Cardiac muscle cell (in vitro differentiated cells and primary cell): ENCODE measurements around the gene MYH13. TPM values are rescaled to one million over a fixed set of nuclear protein-coding genes. Genes with fewer than 3 reads are reported as not detected.

ENCODE experiments used
- DNase-seq, 2 donors: peaks; one replicate each; pipeline versions ENCODE4 v3.0.0 to v3.0.0-alpha.2; 2010 to 2017; ENCODE audit warnings: low read depth in 1 of 2, low spot score in 1 of 2
- H3K27ac ChIP-seq: fragments of 200-600 bp; sonication (generic); 2 replicates; pipeline ENCODE4 v1.5.1; 2016
- H3K27me3 ChIP-seq: fragments of 200-600 bp; sonication (generic); 2 replicates; pipeline ENCODE4 v1.6.0; 2016; ENCODE audit warnings: control low read depth
- H3K36me3 ChIP-seq: fragments of 200-600 bp; sonication (generic); 2 replicates; pipeline ENCODE4 v1.5.1; 2016; ENCODE audit warnings: control low read depth
- H3K4me1 ChIP-seq: fragments of 200-600 bp; sonication (generic); 2 replicates; pipeline ENCODE4 v1.8.1; 2017; ENCODE audit warnings: low read depth, mild to moderate bottlenecking, mixed run types
- H3K4me3 ChIP-seq: fragments of 200-600 bp; sonication (generic); 2 replicates; pipeline ENCODE4 v1.5.1; 2016; ENCODE audit warnings: mild to moderate bottlenecking
- H3K9me3 ChIP-seq: fragments of 200-600 bp; sonication (generic); 2 replicates; pipeline ENCODE4 v1.5.1; 2017; ENCODE audit warnings: low read depth, mild to moderate bottlenecking, control low read depth
- polyA plus RNA-seq: library from polyadenylated mRNA; unstranded; fragments of >200 nt; fragmentation: Nextera tagmentation; extraction: Ambion mirVana; gene quantifications from 2 replicates; pipeline ENCODE4 v1.2.1, GENCODE V29; 2016
- total RNA-seq: library from RNA; depleted of rRNA; stranded (reverse); fragments of >200 nt; gene quantifications from 2 replicates; pipeline ENCODE4 v1.2.3, GENCODE V29; 2016
- TF ChIP-seq, protein P1 (sequence below): IDR thresholded peaks from 2 replicates; pipeline ENCODE4 v1.5.1; 2012; ENCODE audit warnings: low read depth, mild to moderate bottlenecking, low read length

The MYH13 gene
- total and polyA plus RNA-seq, 2 experiments from 2014 or later = 0.09 TPM; not detected in 1

DNA sequence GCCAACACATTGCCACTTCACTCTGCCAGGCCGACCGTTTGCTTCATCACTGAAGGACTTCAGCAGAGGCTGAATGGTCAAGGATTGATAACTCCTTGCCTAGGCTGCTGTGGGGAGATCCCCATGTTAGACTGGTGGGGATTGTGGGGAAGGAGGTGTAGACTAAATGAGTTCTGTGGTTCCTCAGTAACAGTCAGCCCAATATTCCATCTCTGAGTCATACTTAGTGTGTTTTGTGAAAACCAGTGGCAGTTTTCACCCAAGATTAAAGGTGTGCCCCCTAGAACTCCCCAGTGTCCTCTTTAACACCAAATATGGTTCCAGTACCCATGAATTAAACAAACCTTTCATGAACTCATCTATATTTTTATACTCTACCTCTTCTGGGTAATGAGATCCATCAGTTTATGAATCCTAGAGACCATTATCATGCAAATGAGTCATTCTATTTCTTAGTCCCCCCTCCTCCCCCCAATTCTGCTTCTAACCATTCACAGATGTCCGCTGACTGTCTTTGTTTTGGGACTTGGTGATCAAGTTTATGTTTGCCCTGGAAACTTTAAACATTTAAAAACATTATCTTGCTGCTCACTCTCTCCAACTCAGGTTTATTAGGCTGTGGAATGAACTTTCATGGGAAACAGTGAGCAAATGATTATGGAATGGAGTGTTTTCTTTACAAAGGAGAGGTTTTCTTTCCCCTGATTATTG, 107.6 kb downstream of the MYH13 start:
- no peak overlapping the region for H3K27ac ChIP-seq
- H3K36me3 ChIP-seq = no peaks in the 10 kb centered on the region
- TF ChIP-seq, protein P1, sequence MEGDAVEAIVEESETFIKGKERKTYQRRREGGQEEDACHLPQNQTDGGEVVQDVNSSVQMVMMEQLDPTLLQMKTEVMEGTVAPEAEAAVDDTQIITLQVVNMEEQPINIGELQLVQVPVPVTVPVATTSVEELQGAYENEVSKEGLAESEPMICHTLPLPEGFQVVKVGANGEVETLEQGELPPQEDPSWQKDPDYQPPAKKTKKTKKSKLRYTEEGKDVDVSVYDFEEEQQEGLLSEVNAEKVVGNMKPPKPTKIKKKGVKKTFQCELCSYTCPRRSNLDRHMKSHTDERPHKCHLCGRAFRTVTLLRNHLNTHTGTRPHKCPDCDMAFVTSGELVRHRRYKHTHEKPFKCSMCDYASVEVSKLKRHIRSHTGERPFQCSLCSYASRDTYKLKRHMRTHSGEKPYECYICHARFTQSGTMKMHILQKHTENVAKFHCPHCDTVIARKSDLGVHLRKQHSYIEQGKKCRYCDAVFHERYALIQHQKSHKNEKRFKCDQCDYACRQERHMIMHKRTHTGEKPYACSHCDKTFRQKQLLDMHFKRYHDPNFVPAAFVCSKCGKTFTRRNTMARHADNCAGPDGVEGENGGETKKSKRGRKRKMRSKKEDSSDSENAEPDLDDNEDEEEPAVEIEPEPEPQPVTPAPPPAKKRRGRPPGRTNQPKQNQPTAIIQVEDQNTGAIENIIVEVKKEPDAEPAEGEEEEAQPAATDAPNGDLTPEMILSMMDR = no peak
- no peak overlapping the region for H3K4me3 ChIP-seq
- DNase-seq = peak in 1 of 2 donors; percentile 53
- H3K9me3 ChIP-seq = no peaks in the 10 kb centered on the region
- H3K27me3 ChIP-seq = peaks cover 4% of the 10 kb centered on the region
- no peaks in the 10 kb centered on the region for H3K4me1 ChIP-seq

DNA sequence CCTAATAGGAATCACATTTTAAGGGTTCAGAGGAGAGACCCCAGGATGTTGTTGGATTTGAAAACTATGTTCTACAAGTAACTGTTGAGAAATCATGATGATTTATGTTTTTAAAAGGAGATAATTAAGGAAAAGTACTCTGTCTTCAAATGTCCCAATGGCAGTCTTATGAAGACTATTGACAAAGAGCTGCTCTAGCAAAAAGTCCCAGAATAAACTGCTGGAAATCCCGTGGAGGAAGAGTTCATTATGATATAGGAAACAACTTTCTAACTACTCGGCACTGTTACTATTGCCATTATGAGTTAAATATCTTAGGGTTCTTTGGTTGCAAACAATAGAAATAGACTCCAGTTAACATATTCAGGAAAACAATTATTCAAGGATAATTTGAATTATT, 108.8 kb downstream of the MYH13 start:
- Histone ChIP-seq H3K27ac (no peak overlapping the region), H3K4me1 (no peaks in the 10 kb centered on the region), H3K36me3 (no peaks in the 10 kb centered on the region), H3K27me3 (peaks cover 4% of the 10 kb centered on the region), H3K4me3 (no peak overlapping the region), H3K9me3 (no peaks in the 10 kb centered on the region)
- DNase-seq = no peak
- TF ChIP-seq, protein P1 = no peak

DNA sequence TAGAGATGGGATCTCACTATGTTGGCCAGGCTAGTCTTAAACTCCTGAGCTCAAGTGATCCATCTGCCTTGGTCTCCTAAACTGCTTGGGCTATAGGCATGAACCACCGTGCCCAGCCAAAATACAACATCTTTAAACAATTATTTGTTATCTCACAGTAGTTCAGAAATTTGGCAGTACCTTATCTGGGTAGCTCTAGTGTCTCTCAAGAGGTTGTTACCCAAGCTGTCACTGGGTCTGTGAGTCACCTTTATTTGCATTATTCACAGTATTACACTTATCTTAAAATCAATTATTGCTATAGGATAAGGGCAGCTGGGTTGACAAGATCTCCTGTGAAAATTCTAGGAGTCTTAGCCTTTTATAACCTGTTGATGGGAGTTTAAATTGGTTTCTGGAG, 110.4 kb downstream of the MYH13 start:
- H3K4me1 ChIP-seq = no peaks in the 10 kb centered on the region

DNA sequence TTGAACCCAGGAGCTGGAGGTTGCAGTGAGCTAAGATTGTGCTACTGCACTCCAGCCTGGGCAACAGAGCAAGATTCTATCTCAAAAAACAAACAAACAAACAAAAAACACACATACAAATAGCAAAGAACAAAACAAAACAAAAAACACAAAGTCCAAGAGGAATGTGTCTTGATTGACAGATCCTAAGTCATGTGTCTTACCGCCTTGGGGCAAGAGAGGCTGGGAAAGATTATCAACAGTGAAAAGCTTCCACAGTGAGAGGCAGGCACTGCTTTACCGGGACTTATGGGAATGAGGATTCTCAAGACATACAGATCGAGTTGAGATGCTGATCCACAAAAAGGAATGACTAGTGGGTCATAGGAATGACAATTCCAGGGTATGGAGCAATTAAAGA, 111.7 kb downstream of the MYH13 start:
- H3K27me3 ChIP-seq = peaks cover 4% of the 10 kb centered on the region
- DNase-seq = no peak
- TF ChIP-seq, protein P1 = no peak

More for the DNA sequence above, 110.4 kb downstream of the MYH13 start:
- peaks cover 4% of the 10 kb centered on the region for H3K27me3 ChIP-seq
- H3K9me3 ChIP-seq = no peaks in the 10 kb centered on the region
- DNase-seq = peak in 1 of 2 donors; percentile 35
- no peak overlapping the region for H3K27ac ChIP-seq
- no peak overlapping the region for H3K4me3 ChIP-seq
- H3K36me3 ChIP-seq = no peaks in the 10 kb centered on the region
- TF ChIP-seq, protein P1 = no peak

DNA sequence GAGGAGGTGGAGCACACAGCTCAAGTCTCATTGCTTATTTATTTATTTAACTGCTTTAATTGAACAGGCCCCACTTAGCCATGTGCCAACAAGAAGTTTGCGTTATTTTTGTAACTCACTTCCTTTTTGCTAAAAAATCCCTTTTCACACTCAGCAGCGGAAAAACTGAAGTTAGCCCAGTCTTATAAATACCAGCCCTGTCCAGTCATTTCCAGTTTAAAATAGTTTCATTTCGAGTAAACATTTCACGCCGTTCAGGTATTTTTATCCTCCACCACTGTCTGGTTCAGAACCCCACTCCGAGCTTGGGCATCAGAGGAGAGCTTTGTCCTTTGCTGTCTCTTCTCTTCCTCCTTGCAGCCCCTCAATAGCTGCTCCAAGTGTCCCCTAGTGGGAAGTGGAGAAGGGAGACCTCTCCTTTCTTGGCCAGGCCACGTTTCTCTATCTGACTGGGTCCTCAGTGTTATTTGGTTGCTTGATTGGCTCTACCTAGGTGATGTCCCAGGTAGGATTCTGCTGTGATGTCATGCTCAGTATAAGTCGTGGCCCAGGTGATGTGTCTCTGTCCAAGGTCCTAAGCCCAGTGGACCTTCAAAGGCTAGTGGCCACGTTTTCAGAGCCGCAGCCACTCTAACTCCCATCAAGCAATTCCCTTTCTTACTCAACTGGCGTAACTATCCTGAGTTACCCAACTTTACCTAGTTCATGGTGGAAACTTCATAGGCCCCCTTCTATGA, 121.4 kb downstream of the MYH13 start:
- Histone ChIP-seq H3K27ac (no peak overlapping the region), H3K4me1 (no peaks in the 10 kb centered on the region), H3K36me3 (no peaks in the 10 kb centered on the region), H3K9me3 (no peaks in the 10 kb centered on the region), H3K27me3 (no peaks in the 10 kb centered on the region), H3K4me3 (no peak overlapping the region)
- DNase-seq = no peak
- TF ChIP-seq, protein P1 = no peak

More for the DNA sequence above, 111.7 kb downstream of the MYH13 start:
- no peak overlapping the region for H3K27ac ChIP-seq
- H3K4me1 ChIP-seq = no peaks in the 10 kb centered on the region
- H3K36me3 ChIP-seq = no peaks in the 10 kb centered on the region
- H3K4me3 ChIP-seq = no peak overlapping the region
- H3K9me3 ChIP-seq = no peaks in the 10 kb centered on the region

Other genes with a start within 250 kb of the MYH13 start
- gene GAS7, start 174.4 kb downstream of the MYH13 start, total RNA-seq = 10.4 and 13.5 TPM in 2 replicates
- 6.1 and 10.0 TPM in 2 replicates for gene GAS7, start 174.4 kb downstream of the MYH13 start, polyA plus RNA-seq
- not detected in 2 replicates for gene MYH8, start 48.9 kb upstream of the MYH13 start, total RNA-seq
- gene MYH8, start 48.9 kb upstream of the MYH13 start, polyA plus RNA-seq = not detected in 2 replicates
- 0.04 and 0.18 TPM in 2 replicates for gene MYH4, start 96.6 kb upstream of the MYH13 start, total RNA-seq
- gene MYH4, start 96.6 kb upstream of the MYH13 start, polyA plus RNA-seq = 0.11 and 0.20 TPM in 2 replicates
- not detected in 2 replicates for gene MYH1, start 145.5 kb upstream of the MYH13 start, total RNA-seq
- gene MYH1, start 145.5 kb upstream of the MYH13 start, polyA plus RNA-seq = not detected in 2 replicates
- gene MYH2, start 176.7 kb upstream of the MYH13 start, total RNA-seq = 0.11 TPM in 1 of 2 replicates, not detected in the other
- 0.35 TPM in 1 of 2 replicates, not detected in the other for gene MYH2, start 176.7 kb upstream of the MYH13 start, polyA plus RNA-seq